ENCODE data around the gene PLEKHJ1. TPM values are rescaled to one million over a fixed set of nuclear protein-coding genes. Genes with fewer than 3 reads are reported as not detected.

PLEKHJ1 gene
- total RNA-seq, 3 donors from 2014 or later = 44.6 to 52.8 (median 47.4) TPM

DNA sequence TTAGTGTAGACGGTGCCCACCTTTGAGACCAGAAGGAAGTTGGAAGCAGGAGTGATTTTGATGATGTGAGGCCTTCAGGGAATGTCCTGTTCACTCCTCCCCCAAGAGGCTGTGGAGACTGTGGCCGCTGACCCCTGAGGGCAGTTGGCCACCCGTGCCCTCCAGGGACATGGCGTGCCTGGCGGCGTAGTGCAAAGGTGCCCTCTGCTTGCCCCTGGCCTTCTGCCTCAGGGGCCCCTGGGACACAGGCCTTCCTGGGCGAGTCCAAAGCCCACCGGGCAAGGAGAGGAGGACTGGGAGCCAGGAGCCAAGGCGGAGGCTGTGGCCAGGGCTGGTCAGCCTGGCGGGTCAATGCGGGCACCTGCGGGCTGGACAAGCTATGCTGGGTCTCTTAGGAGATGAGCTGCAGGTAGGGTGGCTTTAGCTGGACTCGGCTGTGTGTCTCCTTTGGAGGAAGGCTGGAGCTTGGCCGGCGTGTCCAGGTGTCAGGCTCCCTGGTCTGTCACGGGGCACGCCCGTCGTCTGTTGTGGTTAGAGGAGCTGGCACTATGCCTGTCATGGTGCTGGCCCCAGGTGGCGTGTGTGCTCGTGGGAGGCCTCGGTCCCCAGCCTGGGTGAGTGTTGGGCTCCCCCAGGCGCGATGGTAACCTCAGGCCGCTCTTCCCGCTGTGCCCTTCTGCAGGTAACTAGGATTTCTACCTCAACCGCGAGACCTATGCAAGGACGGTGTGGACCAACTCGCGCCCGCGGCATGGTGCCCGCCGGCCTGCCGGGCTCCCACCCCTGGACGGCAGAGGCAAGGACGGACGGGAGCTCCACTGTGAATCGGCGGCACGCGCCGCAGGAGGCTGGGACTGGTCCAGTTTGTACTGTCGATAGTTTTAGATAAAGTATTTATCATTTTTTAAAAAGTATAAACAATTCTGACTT, 6.8 kb downstream of the PLEKHJ1 start:
- DNase-seq (ENCODE audit: low spot score in 2 of 2) = no peak
- intact Hi-C loops (cut with DNase I; ENCODE audit: low total_unique reads) = no loop called here
- Histone ChIP-seq H3K27me3 (no peaks in the 10 kb centered on the region), H3K36me3 (no peaks in the 10 kb centered on the region), H3K4me1 (no peaks in the 10 kb centered on the region), H3K9me3 (no peaks in the 10 kb centered on the region), H3K27ac (no peak overlapping the region), H3K4me3 (no peak overlapping the region)
- TF ChIP-seq POLR2AphosphoS5 (IDR thresholded peaks at IDR 0.05) = no peak
- TF ChIP-seq POLR2A (IDR thresholded peaks at IDR 0.05) = no peak
- TF ChIP-seq, protein P1, sequence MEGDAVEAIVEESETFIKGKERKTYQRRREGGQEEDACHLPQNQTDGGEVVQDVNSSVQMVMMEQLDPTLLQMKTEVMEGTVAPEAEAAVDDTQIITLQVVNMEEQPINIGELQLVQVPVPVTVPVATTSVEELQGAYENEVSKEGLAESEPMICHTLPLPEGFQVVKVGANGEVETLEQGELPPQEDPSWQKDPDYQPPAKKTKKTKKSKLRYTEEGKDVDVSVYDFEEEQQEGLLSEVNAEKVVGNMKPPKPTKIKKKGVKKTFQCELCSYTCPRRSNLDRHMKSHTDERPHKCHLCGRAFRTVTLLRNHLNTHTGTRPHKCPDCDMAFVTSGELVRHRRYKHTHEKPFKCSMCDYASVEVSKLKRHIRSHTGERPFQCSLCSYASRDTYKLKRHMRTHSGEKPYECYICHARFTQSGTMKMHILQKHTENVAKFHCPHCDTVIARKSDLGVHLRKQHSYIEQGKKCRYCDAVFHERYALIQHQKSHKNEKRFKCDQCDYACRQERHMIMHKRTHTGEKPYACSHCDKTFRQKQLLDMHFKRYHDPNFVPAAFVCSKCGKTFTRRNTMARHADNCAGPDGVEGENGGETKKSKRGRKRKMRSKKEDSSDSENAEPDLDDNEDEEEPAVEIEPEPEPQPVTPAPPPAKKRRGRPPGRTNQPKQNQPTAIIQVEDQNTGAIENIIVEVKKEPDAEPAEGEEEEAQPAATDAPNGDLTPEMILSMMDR (IDR thresholded peaks at IDR 0.05) = no peak

DNA sequence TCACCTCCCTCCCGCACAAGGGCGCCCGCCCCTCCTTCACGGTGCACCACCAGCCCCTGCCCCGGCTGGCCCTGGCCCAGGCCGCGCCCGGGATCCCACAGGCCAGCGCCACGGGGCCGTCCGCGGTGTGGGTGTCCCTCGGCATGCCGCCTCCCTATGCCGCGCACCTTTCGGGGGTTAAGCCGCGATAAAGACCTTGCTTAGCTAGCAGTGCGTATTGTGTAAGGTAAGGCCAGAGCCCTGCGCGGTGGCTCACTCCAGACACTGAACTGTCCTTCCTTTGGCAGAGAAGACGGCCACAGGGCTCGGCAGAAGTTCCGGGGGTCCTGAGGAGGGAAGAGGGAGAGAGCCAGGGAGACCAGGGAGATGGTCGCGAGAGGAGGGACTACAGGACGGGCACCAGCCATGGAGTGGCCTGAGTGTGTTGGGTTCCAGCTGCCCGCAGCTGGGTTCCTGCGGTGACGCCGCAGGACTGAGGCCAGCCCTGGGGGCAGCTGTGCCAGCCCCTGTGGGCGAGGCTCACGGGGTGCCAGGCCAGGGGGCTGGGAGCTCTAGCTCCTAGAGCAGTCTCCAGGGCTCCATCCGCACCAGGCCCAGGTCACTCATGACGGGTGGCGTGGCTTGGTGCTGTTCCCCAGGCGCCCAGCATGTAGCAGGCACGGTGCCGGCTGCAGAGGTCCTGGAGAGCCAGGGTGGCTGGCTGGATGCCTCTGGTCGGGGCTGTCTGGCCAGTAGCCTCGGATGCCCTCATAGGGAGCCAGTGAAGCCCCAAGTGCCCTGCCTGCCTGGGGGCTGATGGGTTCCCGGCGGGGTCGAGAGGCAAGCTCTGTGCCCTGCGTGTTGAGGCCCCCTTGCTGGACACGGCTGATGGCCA, 7.7 kb downstream of the PLEKHJ1 start:
- intact Hi-C loops (cut with DNase I; ENCODE audit: low total_unique reads) = no loop called here
- no peaks in the 10 kb centered on the region for H3K9me3 ChIP-seq
- no peak for TF ChIP-seq POLR2AphosphoS5 (IDR thresholded peaks at IDR 0.05)
- TF ChIP-seq, protein P1 (IDR thresholded peaks at IDR 0.05) = no peak
- TF ChIP-seq POLR2A (IDR thresholded peaks at IDR 0.05) = no peak
- H3K36me3 ChIP-seq = no peaks in the 10 kb centered on the region
- no peak overlapping the region for H3K27ac ChIP-seq
- DNase-seq (ENCODE audit: low spot score in 2 of 2) = no peak
- no peak overlapping the region for H3K4me3 ChIP-seq
- H3K4me1 ChIP-seq = no peaks in the 10 kb centered on the region
- H3K27me3 ChIP-seq = no peaks in the 10 kb centered on the region

DNA sequence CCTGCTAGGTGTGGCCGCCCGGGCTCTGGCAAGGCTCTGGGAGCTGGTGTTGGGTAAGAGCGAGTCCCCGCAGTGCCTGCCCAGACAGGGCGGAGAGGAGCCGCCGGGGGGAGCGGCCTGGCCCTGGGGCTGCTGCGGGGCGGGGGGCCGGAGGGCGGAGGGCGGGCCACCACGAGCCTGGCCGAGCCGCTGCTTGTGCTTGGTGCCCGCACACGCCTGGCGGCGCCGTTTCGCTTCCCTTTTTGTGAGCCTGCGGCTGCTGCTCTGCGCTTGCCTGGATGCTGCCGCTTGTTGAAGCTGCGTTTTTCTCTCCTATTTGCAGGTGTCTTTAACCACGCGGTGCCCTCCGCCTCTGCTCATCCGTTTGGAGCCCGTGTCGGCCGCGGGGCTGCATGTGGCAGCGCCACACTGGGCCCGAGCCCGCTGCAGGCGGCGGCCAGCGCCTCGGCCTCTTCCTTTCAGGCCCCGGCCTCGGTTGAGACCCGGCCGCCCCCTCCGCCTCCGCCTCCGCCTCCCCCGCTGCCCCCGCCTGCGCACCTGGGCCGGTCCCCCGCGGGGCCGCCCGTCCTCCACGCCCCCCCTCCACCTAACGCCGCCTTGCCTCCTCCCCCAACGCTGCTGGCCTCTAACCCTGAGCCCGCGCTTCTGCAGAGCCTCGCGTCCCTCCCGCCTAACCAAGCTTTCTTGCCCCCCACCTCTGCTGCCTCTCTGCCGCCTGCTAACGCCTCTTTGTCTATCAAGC, 8.5 kb downstream of the PLEKHJ1 start:
- Histone ChIP-seq H3K27me3 (no peaks in the 10 kb centered on the region), H3K9me3 (no peaks in the 10 kb centered on the region), H3K4me3 (no peak overlapping the region), H3K27ac (no peak overlapping the region), H3K36me3 (no peaks in the 10 kb centered on the region), H3K4me1 (no peaks in the 10 kb centered on the region)
- DNase-seq (ENCODE audit: low spot score in 2 of 2) = no peak
- no peak for TF ChIP-seq POLR2AphosphoS5 (IDR thresholded peaks at IDR 0.05)
- TF ChIP-seq, protein P1 (IDR thresholded peaks at IDR 0.05) = no peak
- TF ChIP-seq POLR2A (IDR thresholded peaks at IDR 0.05) = no peak
- intact Hi-C loops (cut with DNase I; ENCODE audit: low total_unique reads) = no loop called here

DNA sequence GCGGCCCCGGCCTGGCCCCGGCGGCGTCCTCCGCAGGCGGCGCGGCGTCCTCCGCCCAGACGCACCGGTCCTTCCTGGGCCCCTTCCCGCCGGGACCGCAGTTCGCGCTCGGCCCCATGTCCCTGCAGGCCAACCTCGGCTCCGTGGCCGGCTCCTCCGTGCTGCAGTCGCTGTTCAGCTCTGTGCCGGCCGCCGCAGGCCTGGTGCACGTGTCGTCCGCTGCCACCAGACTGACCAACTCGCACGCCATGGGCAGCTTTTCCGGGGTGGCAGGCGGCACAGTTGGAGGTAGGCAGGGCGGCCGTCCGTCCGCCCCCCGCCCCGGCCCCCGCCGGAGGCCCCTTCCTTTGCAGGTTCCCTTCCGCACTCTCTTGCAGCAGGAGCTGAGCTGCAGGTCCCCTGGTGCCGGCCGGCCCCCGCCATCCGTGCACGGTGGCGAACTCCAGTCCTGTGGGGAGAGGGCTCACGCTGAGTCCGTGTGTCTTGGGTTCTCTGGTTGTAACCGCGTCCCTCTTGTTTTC, 9.2 kb downstream of the PLEKHJ1 start:
- TF ChIP-seq POLR2A (IDR thresholded peaks at IDR 0.05) = no peak
- TF ChIP-seq POLR2AphosphoS5 (IDR thresholded peaks at IDR 0.05) = no peak
- TF ChIP-seq, protein P1 (IDR thresholded peaks at IDR 0.05) = no peak
- intact Hi-C loops (cut with DNase I; ENCODE audit: low total_unique reads) = no loop called here
- DNase-seq (ENCODE audit: low spot score in 2 of 2) = no peak
- no peaks in the 10 kb centered on the region for H3K9me3 ChIP-seq
- no peak overlapping the region for H3K27ac ChIP-seq
- no peak overlapping the region for H3K4me3 ChIP-seq
- no peaks in the 10 kb centered on the region for H3K27me3 ChIP-seq
- H3K4me1 ChIP-seq = no peaks in the 10 kb centered on the region
- no peaks in the 10 kb centered on the region for H3K36me3 ChIP-seq
